Sigmoid colon (tissue), 7 donors: Measurements from ENCODE around the gene PRMT9. TPM values are rescaled to one million over a fixed set of nuclear protein-coding genes. Genes with fewer than 3 reads are reported as not detected.

ENCODE experiments used
- DNase-seq: peaks from one replicate; pipeline ENCODE4 v3.0.0-alpha.2; 2019
- H3K27ac ChIP-seq, 4 donors: fragments of 200-600 bp; sonication (generic); one replicate each; pipeline ENCODE4 v1.5.1; 2016 to 2019; ENCODE audit warnings: mild to moderate bottlenecking in 1 of 4
- H3K27me3 ChIP-seq, 3 donors: fragments of 200-600 bp; sonication (generic); one replicate each; pipeline ENCODE4 v1.5.1; 2019; ENCODE audit warnings: mild to moderate bottlenecking in 1 of 3
- H3K36me3 ChIP-seq, 4 donors: fragments of 200-600 bp; sonication (generic); one replicate each; pipeline ENCODE4 v1.5.1; 2016 to 2019
- H3K4me1 ChIP-seq, 4 donors: fragments of 200-600 bp; sonication (generic); one replicate each; pipeline ENCODE4 v1.5.1; 2017 to 2019
- H3K4me3 ChIP-seq, 4 donors: fragments of 200-600 bp; sonication (generic); one replicate each; pipeline ENCODE4 v1.5.1; 2017 to 2019; ENCODE audit warnings: mild to moderate bottlenecking in 2 of 4, moderate library complexity in 1 of 4
- H3K9me3 ChIP-seq, 4 donors: fragments of 200-600 bp in 3 of 4; sonication (generic) in 3 of 4; one replicate each; pipeline versions ENCODE4 v1.5.1 to v1.6.1; 2013 to 2019
- EP300 ChIP-seq, 4 donors: sonication (generic); formaldehyde crosslinking; IDR thresholded peaks; one replicate each; pipeline ENCODE4 v1.6.1; 2017; ENCODE audit warnings: antibody characterized with exemption in 4 of 4
- POLR2A ChIP-seq, 2 donors: fragments of 450-650 bp; IDR thresholded peaks; one replicate each; pipeline ENCODE4 v1.6.1; 2016; ENCODE audit warnings: antibody characterized with exemption in 2 of 2, mild to moderate bottlenecking in 2 of 2, moderate library complexity in 2 of 2
- POLR2AphosphoS5 ChIP-seq, 4 donors: sonication (generic); formaldehyde crosslinking; IDR thresholded peaks; one replicate each; pipeline ENCODE4 v1.6.1; 2017; ENCODE audit warnings: antibody characterized with exemption in 4 of 4
- WGBS, 2 donors: extraction: QIAGEN DNeasy Blood & Tissue Kit; methylation state at CpG; one replicate each; pipeline ENCODE4 v1.1.7; 2013; 5-methylcytosine and 5-hydroxymethylcytosine counted together
- intact Hi-C: fragments of 100-400 bp; cut with DNase I; formaldehyde crosslinking; loops from one replicate; pipeline ENCODE4 v1.15.1; 2023
- polyA plus RNA-seq, 3 donors: library from polyadenylated mRNA; stranded (reverse); fragments of 200-250 nt; gene quantifications; one replicate each; pipeline ENCODE4 v1.2.3, GENCODE V29; 2013
- total RNA-seq, 4 donors: library from RNA; depleted of rRNA; stranded (reverse); fragments of >200 nt; gene quantifications; one replicate each; pipeline ENCODE4 v1.1.0, GENCODE V29; 2016
- TF ChIP-seq, protein P1 (sequence below), 4 experiments: fragments of 450-650 bp in 3 of 4; fragments of 200-600 bp in 1 of 4; IDR thresholded peaks; one replicate each; pipeline ENCODE4 v1.5.1; 2016 to 2019; ENCODE audit warnings: antibody characterized with exemption in 4 of 4, mild to moderate bottlenecking in 3 of 4, moderate library complexity in 2 of 4
- donor health status: healthy with polysubstance abuse.
- donor health status: Bipolar disorder and iron deficiency.
- donor health status: healthy.

Gene PRMT9
- total and polyA plus RNA-seq, 7 donors, result 1.8 to 10.7 (median 7.1) TPM

- intact Hi-C loops, result no loop called here
- TF ChIP-seq EP300 (IDR thresholded peaks at IDR 0.05) (no peak), POLR2AphosphoS5 (IDR thresholded peaks at IDR 0.05) (no peak), POLR2A (IDR thresholded peaks at IDR 0.05) (no peak)
- TF ChIP-seq, protein P1, sequence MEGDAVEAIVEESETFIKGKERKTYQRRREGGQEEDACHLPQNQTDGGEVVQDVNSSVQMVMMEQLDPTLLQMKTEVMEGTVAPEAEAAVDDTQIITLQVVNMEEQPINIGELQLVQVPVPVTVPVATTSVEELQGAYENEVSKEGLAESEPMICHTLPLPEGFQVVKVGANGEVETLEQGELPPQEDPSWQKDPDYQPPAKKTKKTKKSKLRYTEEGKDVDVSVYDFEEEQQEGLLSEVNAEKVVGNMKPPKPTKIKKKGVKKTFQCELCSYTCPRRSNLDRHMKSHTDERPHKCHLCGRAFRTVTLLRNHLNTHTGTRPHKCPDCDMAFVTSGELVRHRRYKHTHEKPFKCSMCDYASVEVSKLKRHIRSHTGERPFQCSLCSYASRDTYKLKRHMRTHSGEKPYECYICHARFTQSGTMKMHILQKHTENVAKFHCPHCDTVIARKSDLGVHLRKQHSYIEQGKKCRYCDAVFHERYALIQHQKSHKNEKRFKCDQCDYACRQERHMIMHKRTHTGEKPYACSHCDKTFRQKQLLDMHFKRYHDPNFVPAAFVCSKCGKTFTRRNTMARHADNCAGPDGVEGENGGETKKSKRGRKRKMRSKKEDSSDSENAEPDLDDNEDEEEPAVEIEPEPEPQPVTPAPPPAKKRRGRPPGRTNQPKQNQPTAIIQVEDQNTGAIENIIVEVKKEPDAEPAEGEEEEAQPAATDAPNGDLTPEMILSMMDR (IDR thresholded peaks at IDR 0.05), result no peak
- no peak for DNase-seq
- peaks cover 0 to 45% (median 19%) of the 10 kb centered on the region in 4 donors for H3K36me3 ChIP-seq
- no peaks in the 10 kb centered on the region for H3K4me1 ChIP-seq
- H3K27me3 ChIP-seq, result no peaks in the 10 kb centered on the region
- no peak overlapping the region for H3K4me3 ChIP-seq
- no peaks in the 10 kb centered on the region for H3K9me3 ChIP-seq
- no peak overlapping the region for H3K27ac ChIP-seq
Measured at GRCh38 chr4:147639388-147639787, 44.6 kb downstream of the PRMT9 start.

- TF ChIP-seq EP300 (IDR thresholded peaks at IDR 0.05) (no peak), POLR2AphosphoS5 (IDR thresholded peaks at IDR 0.05) (no peak), POLR2A (IDR thresholded peaks at IDR 0.05) (no peak)
- TF ChIP-seq, protein P1 (IDR thresholded peaks at IDR 0.05), result no peak
- H3K27ac ChIP-seq, result no peak overlapping the region
- no peaks in the 10 kb centered on the region for H3K4me1 ChIP-seq
- intact Hi-C loops, result no loop called here
- no peak overlapping the region for H3K4me3 ChIP-seq
- H3K36me3 ChIP-seq, result peaks cover 0 to 49% (median 21%) of the 10 kb centered on the region in 4 donors
- no peaks in the 10 kb centered on the region for H3K9me3 ChIP-seq
- no peak for DNase-seq
- 60 to 75% methylated on average over 2 of the region's 2 CpGs for WGBS, 2 donors
- no peaks in the 10 kb centered on the region for H3K27me3 ChIP-seq
Measured at GRCh38 chr4:147638942-147639341, 45.0 kb downstream of the PRMT9 start.

GRCh38 chr4:147638365-147638764 lies 45.6 kb downstream of the PRMT9 start:
- Histone ChIP-seq H3K4me1 (no peaks in the 10 kb centered on the region), H3K36me3 (peaks cover 0 to 55% (median 23%) of the 10 kb centered on the region in 4 donors), H3K9me3 (no peaks in the 10 kb centered on the region), H3K27me3 (no peaks in the 10 kb centered on the region), H3K4me3 (no peak overlapping the region), H3K27ac (no peak overlapping the region)
- intact Hi-C loops, result no loop called here
- WGBS, 2 donors, result 90 to 91% methylated on average over 1 of the region's 1 CpG
- DNase-seq, result no peak
- no peak for TF ChIP-seq EP300 (IDR thresholded peaks at IDR 0.05)
- TF ChIP-seq, protein P1 (IDR thresholded peaks at IDR 0.05), result no peak

DNA sequence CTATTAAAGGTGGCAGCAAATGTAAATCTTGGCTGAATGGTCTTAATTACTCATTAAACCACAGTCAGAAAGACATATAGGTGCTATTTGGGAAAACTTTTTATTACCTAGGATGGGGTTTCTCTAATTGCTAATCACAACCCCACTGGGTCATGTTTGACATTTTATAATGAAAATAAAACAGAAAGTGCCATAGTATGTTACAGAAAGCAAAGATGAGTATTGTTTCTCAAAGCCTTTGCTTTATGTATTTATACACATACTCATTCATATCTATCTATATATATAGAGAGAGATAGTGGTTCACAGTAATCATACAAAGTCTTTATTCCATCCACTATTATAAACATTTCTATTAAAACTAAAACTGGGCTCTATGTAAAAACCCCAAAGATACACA lies 48.6 kb downstream of the PRMT9 start:
- TF ChIP-seq POLR2AphosphoS5 (IDR thresholded peaks at IDR 0.05) (no peak), POLR2A (IDR thresholded peaks at IDR 0.05) (no peak), EP300 (IDR thresholded peaks at IDR 0.05) (no peak)
- TF ChIP-seq, protein P1 (IDR thresholded peaks at IDR 0.05), result no peak
- no peaks in the 10 kb centered on the region for H3K9me3 ChIP-seq
- no peak overlapping the region for H3K4me3 ChIP-seq
- H3K27ac ChIP-seq, result no peak overlapping the region
- H3K4me1 ChIP-seq, result peaks cover 0 to 6% (median 0%) of the 10 kb centered on the region in 4 donors
- intact Hi-C loops, result no loop called here
- H3K27me3 ChIP-seq, result no peaks in the 10 kb centered on the region
- DNase-seq, result no peak
- peaks cover 0 to 60% (median 24%) of the 10 kb centered on the region in 4 donors for H3K36me3 ChIP-seq

DNA sequence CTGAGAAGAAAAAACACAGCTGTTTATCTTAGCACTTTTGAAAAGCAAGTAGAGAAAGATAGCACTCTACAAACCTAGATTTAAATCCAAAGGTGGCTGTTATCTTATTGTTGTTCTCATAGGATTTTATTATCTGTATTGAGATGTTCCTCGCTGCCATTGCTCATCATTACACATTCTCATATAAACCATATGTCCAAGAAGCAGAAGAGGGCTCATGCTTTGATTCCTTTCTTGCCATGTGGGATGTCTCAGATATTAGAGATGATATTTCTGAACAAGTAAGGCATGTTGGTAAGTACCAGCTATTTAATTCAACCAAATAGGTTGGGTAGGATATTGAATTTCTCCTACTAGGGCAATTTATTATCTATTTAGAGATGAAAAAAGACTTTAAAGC lies 50.3 kb downstream of the PRMT9 start:
- Histone ChIP-seq H3K27me3 (no peaks in the 10 kb centered on the region), H3K36me3 (peaks cover 0 to 75% (median 26%) of the 10 kb centered on the region in 4 donors), H3K4me3 (no peak overlapping the region), H3K4me1 (peaks cover 0 to 6% (median 0%) of the 10 kb centered on the region in 4 donors), H3K9me3 (no peaks in the 10 kb centered on the region), H3K27ac (no peak overlapping the region)
- intact Hi-C loops, result no loop called here
- WGBS, 2 donors, result 89 to 95% methylated on average over 1 of the region's 1 CpG
- TF ChIP-seq EP300 (IDR thresholded peaks at IDR 0.05), result no peak
- TF ChIP-seq POLR2A (IDR thresholded peaks at IDR 0.05), result no peak
- TF ChIP-seq, protein P1 (IDR thresholded peaks at IDR 0.05), result no peak
- TF ChIP-seq POLR2AphosphoS5 (IDR thresholded peaks at IDR 0.05), result no peak
- no peak for DNase-seq
